ENCODE measurements around the gene VPS26B. TPM values are rescaled to one million over a fixed set of nuclear protein-coding genes. Genes with fewer than 3 reads are reported as not detected.

VPS26B gene
- total and polyA plus RNA-seq, 4 donors = 17.1 to 37.6 (median 27.4) TPM

- peaks cover 0 to 7% (median under 1%) of the 10 kb centered on the region in 5 donors for H3K4me1 ChIP-seq (ENCODE audit: control insufficient read depth in 5 of 5, insufficient read depth in 5 of 5, low read length in 5 of 5)
- no peak overlapping the region for H3K4me3 ChIP-seq
- no peak overlapping the region for H3K9ac ChIP-seq (ENCODE audit: insufficient read depth in 1 of 2, low read length in 2 of 2)
- peaks cover 0 to 15% (median 6%) of the 10 kb centered on the region in 4 donors for H3K36me3 ChIP-seq (ENCODE audit: control insufficient read depth in 4 of 4, insufficient read depth in 4 of 4, low read length in 4 of 4)
- no peaks in the 10 kb centered on the region for H3K27me3 ChIP-seq (ENCODE audit: control insufficient read depth in 3 of 3, insufficient read depth in 3 of 3, low read length in 2 of 3)
- TF ChIP-seq, protein P1, sequence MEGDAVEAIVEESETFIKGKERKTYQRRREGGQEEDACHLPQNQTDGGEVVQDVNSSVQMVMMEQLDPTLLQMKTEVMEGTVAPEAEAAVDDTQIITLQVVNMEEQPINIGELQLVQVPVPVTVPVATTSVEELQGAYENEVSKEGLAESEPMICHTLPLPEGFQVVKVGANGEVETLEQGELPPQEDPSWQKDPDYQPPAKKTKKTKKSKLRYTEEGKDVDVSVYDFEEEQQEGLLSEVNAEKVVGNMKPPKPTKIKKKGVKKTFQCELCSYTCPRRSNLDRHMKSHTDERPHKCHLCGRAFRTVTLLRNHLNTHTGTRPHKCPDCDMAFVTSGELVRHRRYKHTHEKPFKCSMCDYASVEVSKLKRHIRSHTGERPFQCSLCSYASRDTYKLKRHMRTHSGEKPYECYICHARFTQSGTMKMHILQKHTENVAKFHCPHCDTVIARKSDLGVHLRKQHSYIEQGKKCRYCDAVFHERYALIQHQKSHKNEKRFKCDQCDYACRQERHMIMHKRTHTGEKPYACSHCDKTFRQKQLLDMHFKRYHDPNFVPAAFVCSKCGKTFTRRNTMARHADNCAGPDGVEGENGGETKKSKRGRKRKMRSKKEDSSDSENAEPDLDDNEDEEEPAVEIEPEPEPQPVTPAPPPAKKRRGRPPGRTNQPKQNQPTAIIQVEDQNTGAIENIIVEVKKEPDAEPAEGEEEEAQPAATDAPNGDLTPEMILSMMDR (IDR thresholded peaks at IDR 0.05; ENCODE audit: control extremely low read depth, extremely low read depth) = no peak
- DNase-seq = no peak
- 36 to 63% methylated on average over 10 of the region's 10 CpGs for WGBS, 2 donors
- H3K27ac ChIP-seq (ENCODE audit: low read depth in 1 of 2, low read length in 1 of 2) = peak overlapping the region in 1 of 2 donors; percentile 15
- ATAC-seq (ENCODE audit: insufficient read depth, low FRiP score) = no peak
- no peaks in the 10 kb centered on the region for H3K9me3 ChIP-seq (ENCODE audit: control insufficient read depth in 4 of 4, insufficient read depth in 3 of 4, low read length in 3 of 4)
These were observed 7.6 kb downstream of the VPS26B start for GRCh38 chr11:134231958-134232659.

DNA sequence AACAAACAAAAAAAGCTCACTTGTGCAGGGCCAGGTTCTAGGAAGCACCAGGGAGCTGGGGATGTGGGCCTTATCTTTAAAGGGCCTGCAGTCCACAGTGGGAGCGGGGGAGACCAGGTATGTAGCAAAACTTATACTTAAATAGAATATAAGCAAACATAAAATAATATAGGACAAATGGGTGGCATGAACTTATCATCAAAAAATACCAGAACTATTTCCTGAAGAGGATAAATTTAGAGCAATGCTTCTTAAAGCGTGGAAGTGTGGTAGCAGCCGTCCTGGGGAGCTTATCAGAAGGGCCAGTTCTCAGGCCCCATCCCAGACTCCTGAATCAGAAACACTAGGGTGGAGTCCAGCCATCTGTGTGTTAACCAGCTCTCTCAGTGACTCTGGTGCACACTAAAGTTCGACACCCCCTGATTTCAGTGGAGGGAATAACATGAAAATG is 9.3 kb downstream of the VPS26B start:
- H3K27me3 ChIP-seq (ENCODE audit: control insufficient read depth in 3 of 3, insufficient read depth in 3 of 3, low read length in 2 of 3) = no peaks in the 10 kb centered on the region
- H3K36me3 ChIP-seq (ENCODE audit: control insufficient read depth in 4 of 4, insufficient read depth in 4 of 4, low read length in 4 of 4) = peaks cover 0 to 16% (median 10%) of the 10 kb centered on the region in 4 donors
- peaks cover 0 to 7% (median 0%) of the 10 kb centered on the region in 5 donors for H3K4me1 ChIP-seq (ENCODE audit: control insufficient read depth in 5 of 5, insufficient read depth in 5 of 5, low read length in 5 of 5)
- ATAC-seq (ENCODE audit: insufficient read depth, low FRiP score) = no peak
- H3K27ac ChIP-seq (ENCODE audit: low read depth in 1 of 2, low read length in 1 of 2) = no peak overlapping the region
- no peaks in the 10 kb centered on the region for H3K9me3 ChIP-seq (ENCODE audit: control insufficient read depth in 4 of 4, insufficient read depth in 3 of 4, low read length in 3 of 4)
- H3K9ac ChIP-seq (ENCODE audit: insufficient read depth in 1 of 2, low read length in 2 of 2) = no peak overlapping the region
- TF ChIP-seq, protein P1 (IDR thresholded peaks at IDR 0.05; ENCODE audit: control extremely low read depth, extremely low read depth) = no peak
- 91 to 92% methylated on average over 4 of the region's 4 CpGs for WGBS, 2 donors
- no peak overlapping the region for H3K4me3 ChIP-seq
- DNase-seq = no peak

DNA sequence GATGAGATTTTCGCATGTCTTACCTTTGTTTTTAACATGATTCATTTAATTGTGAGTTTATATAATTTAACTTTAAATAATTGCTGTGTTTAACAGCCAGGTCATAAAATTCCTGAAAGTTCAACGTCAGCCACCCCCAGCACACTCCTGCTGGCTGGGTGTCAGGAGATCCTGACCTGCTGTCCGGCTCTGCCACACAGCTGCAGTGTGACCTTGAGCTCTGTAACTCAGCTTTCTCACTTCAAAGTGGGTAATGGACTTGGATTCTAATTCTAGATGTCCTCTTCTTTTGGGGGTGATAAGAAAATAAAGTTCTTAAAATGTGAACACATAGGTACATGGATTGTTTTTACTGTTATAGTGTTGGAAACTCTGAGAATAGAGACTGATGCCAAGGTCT is 10.9 kb downstream of the VPS26B start:
- H3K36me3 ChIP-seq (ENCODE audit: control insufficient read depth in 4 of 4, insufficient read depth in 4 of 4, low read length in 4 of 4) = peaks cover 2 to 27% (median 17%) of the 10 kb centered on the region in 4 donors
- H3K27me3 ChIP-seq (ENCODE audit: control insufficient read depth in 3 of 3, insufficient read depth in 3 of 3, low read length in 2 of 3) = no peaks in the 10 kb centered on the region
- WGBS, 2 donors = 87 to 96% methylated on average over 3 of the region's 3 CpGs
- no peak overlapping the region for H3K9ac ChIP-seq (ENCODE audit: insufficient read depth in 1 of 2, low read length in 2 of 2)
- DNase-seq (no peak), ATAC-seq (ENCODE audit: insufficient read depth, low FRiP score) (no peak)
- no peaks in the 10 kb centered on the region for H3K9me3 ChIP-seq (ENCODE audit: control insufficient read depth in 4 of 4, insufficient read depth in 3 of 4, low read length in 3 of 4)
- no peak overlapping the region for H3K27ac ChIP-seq (ENCODE audit: low read depth in 1 of 2, low read length in 1 of 2)
- TF ChIP-seq, protein P1 (IDR thresholded peaks at IDR 0.05; ENCODE audit: control extremely low read depth, extremely low read depth) = no peak
- H3K4me1 ChIP-seq (ENCODE audit: control insufficient read depth in 5 of 5, insufficient read depth in 5 of 5, low read length in 5 of 5) = peaks cover 0 to 7% (median 0%) of the 10 kb centered on the region in 5 donors
- no peak overlapping the region for H3K4me3 ChIP-seq
